Neural crest cell (in vitro differentiated cells): ENCODE data around the gene KDM6A. TPM values are rescaled to one million over a fixed set of nuclear protein-coding genes. Genes with fewer than 3 reads are reported as not detected.
"Not testable (repeated sequence)": the region's sequence is repeated elsewhere in the genome, so short reads cannot be mapped to it uniquely, and the experiment has no call there.

Experiments used
- DNase-seq: peaks from one replicate; pipeline ENCODE4 v3.0.0; 2021; ENCODE audit warnings: low read depth, mixed read lengths, low spot score
- H3K27ac Mint-ChIP-seq: one replicate; pipeline ENCODE4 v1.8.0; 2021; ENCODE audit warnings: mild to moderate bottlenecking, mixed read lengths; ENCODE audit not compliant: unreplicated experiment
- H3K27me3 Mint-ChIP-seq: 2 replicates; pipeline ENCODE4 v1.8.0; 2021; ENCODE audit warnings: low read depth, mild to moderate bottlenecking, mixed read lengths
- H3K36me3 Mint-ChIP-seq: 2 replicates; pipeline ENCODE4 v1.8.0; 2021; ENCODE audit warnings: low read depth, mild to moderate bottlenecking, mixed read lengths
- H3K4me1 Mint-ChIP-seq: 2 replicates; pipeline ENCODE4 v1.8.0; 2021; ENCODE audit warnings: mixed read lengths
- H3K4me3 Mint-ChIP-seq: one replicate; pipeline ENCODE4 v1.8.0; 2021; ENCODE audit warnings: mild to moderate bottlenecking, mixed read lengths
- H3K9me3 Mint-ChIP-seq: 2 replicates; pipeline ENCODE4 v1.8.0; 2021; ENCODE audit warnings: mixed read lengths
- CTCF ChIP-seq: fragments of 200-600 bp; sonication (generic); conservative IDR thresholded peaks from 2 replicates; pipeline ENCODE4 v1.5.0; 2021; ENCODE audit warnings: antibody characterized with exemption, mild to moderate bottlenecking
- total RNA-seq: library from RNA; stranded (reverse); gene quantifications from 2 replicates; pipeline ENCODE4 v1.2.1, GENCODE V29; 2021

Gene KDM6A
- total RNA-seq, 1 donor from 2014 or later, result 21.4 TPM

GRCh38 chrX:45031830-45032378 is 158.9 kb downstream of the KDM6A start:
- H3K4me3 Mint-ChIP-seq, result no peak overlapping the region
- no peaks in the 10 kb centered on the region for H3K27me3 Mint-ChIP-seq
- DNase-seq, result no peak

DNA sequence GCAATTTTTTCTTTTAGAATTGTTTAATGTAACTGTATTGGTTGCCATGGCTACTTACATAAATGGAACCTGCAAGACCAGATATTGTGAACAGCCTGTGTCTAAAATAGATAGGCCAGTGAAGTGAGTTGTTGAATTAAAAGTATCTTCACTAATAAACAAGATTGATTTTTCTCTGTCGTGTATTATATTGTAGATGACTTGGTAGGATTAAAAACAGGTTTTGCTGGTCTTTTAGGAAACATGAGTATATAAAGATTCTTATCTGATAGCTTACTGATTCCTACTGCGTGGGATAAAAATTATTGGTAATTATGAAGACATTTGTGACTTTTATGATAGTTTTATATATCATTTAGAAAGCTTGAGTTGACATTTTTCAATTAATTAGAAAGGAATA is 162.1 kb downstream of the KDM6A start:
- no peak for DNase-seq
- Mint-ChIP-seq H3K27ac (no peak overlapping the region), H3K27me3 (no peaks in the 10 kb centered on the region), H3K9me3 (peaks cover 3% of the 10 kb centered on the region), H3K4me1 (peaks cover 3% of the 10 kb centered on the region), H3K36me3 (peaks cover 16% of the 10 kb centered on the region), H3K4me3 (no peak overlapping the region)
- no peak for TF ChIP-seq CTCF

More at GRCh38 chrX:45031830-45032378, 158.9 kb downstream of the KDM6A start:
- Mint-ChIP-seq H3K27ac (no peak overlapping the region), H3K36me3 (peaks cover 3% of the 10 kb centered on the region), H3K9me3 (peaks cover 8% of the 10 kb centered on the region), H3K4me1 (peaks cover 3% of the 10 kb centered on the region)
- TF ChIP-seq CTCF, result no peak

DNA sequence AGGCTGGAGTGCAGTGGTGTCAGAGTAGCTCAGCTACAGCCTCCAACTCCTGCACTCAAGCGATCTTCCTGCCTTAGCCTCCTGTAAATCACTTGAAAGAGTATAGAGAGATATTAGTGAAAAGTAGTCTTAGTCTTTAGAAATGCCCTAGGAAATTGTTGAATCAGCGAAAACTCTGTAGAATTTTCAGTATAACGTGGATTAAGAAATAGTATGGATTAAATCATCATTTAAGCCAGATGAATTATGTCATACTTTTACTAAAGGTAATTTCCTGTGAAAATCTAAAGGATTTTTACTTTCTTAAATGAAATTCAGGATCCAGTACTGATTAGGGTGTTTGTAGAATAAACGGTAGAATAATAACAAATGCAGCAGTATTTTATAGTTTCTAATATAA is 163.2 kb downstream of the KDM6A start:
- Mint-ChIP-seq H3K9me3 (peaks cover 3% of the 10 kb centered on the region), H3K4me3 (no peak overlapping the region), H3K27me3 (no peaks in the 10 kb centered on the region), H3K27ac (no peak overlapping the region), H3K36me3 (peaks cover 16% of the 10 kb centered on the region), H3K4me1 (peaks cover 3% of the 10 kb centered on the region)
- DNase-seq, result no peak
- TF ChIP-seq CTCF, result no peak

DNA sequence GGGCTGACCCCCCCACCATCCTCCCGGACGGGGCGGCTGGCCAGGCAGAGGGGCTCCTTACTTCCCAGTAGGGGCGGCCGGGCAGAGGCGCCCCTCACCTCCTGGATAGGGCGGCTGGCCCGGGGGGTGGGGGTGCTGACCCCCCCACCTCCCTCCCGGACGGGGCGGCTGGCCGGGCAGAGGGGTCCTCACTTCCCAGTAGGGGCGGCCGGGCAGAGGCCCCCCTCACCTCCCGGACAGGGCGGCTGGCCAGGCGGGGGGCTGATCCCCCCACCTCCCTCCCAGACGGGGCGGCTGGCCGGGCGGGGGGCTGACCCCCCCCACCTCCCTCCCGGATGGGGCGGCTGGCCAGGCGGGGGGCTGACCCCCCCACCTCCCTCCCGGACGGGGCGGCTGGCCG is 167.1 kb downstream of the KDM6A start:
- not testable (repeated sequence) for H3K27ac Mint-ChIP-seq, H3K4me1 Mint-ChIP-seq, H3K9me3 Mint-ChIP-seq, H3K4me3 Mint-ChIP-seq, DNase-seq, H3K27me3 Mint-ChIP-seq
- H3K36me3 Mint-ChIP-seq, result peaks cover 16% of the 10 kb centered on the region

DNA sequence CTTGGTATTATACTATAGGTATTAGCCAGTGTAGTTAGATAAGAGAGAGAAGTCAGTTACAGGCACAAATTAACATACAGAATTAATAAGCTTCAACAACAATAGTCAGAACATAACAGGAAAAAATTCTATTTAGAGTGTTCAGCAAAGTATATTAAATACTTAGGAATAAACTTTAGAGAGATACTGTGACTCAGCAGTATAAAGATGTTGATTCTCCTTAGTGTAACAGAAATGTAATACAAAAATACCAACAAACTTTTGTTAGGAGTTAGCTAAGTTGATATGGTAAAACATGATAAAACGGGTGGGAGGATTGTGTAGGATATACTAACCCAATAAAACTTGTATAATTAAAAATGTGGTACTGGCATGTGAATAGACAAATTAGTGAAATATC is 173.4 kb downstream of the KDM6A start:
- no peak for DNase-seq
- Mint-ChIP-seq H3K4me3 (no peak overlapping the region), H3K36me3 (peaks cover 6% of the 10 kb centered on the region), H3K27ac (no peak overlapping the region), H3K4me1 (no peaks in the 10 kb centered on the region), H3K27me3 (no peaks in the 10 kb centered on the region), H3K9me3 (peaks cover 10% of the 10 kb centered on the region)
- no peak for TF ChIP-seq CTCF

- H3K4me1 Mint-ChIP-seq, result no peaks in the 10 kb centered on the region
- peaks cover 14% of the 10 kb centered on the region for H3K9me3 Mint-ChIP-seq
- TF ChIP-seq CTCF, result no peak
- H3K36me3 Mint-ChIP-seq, result peaks cover 12% of the 10 kb centered on the region
- no peaks in the 10 kb centered on the region for H3K27me3 Mint-ChIP-seq
- no peak for DNase-seq
- H3K4me3 Mint-ChIP-seq, result no peak overlapping the region
- no peak overlapping the region for H3K27ac Mint-ChIP-seq
Observed at GRCh38 chrX:45050558-45050957, 177.6 kb downstream of the KDM6A start.
